ENCODE data around the gene ALPI.

ALPI gene

GRCh38 chr2:232485348-232485756, 29.4 kb downstream of the ALPI start:
- no peak for DNase-seq (ENCODE audit: low read depth)
- H3K4me3 ChIP-seq (ENCODE audit: control insufficient read depth, low read depth, low read length) = no peak overlapping the region
- no peak for TF ChIP-seq CTCF (IDR thresholded peaks at IDR 0.05; ENCODE audit: control insufficient read depth, insufficient read depth, low read depth, low read length, missing control alignments)

- DNase-seq (ENCODE audit: low read depth) = no peak
- no peak overlapping the region for H3K4me3 ChIP-seq (ENCODE audit: control insufficient read depth, low read depth, low read length)
- no peak for TF ChIP-seq CTCF (IDR thresholded peaks at IDR 0.05; ENCODE audit: control insufficient read depth, insufficient read depth, low read depth, low read length, missing control alignments)
Observed at GRCh38 chr2:232485757-232486557, 30.0 kb downstream of the ALPI start.

- no peak for DNase-seq (ENCODE audit: low read depth)
- no peak overlapping the region for H3K4me3 ChIP-seq (ENCODE audit: control insufficient read depth, low read depth, low read length)
- no peak for TF ChIP-seq CTCF (IDR thresholded peaks at IDR 0.05; ENCODE audit: control insufficient read depth, insufficient read depth, low read depth, low read length, missing control alignments)
Observed at GRCh38 chr2:232486558-232487384, 30.8 kb downstream of the ALPI start.

GRCh38 chr2:232487385-232488096, 31.6 kb downstream of the ALPI start, which contains the start of gene ECEL1:
Gene ECEL1 (minus strand): TSS chr2:232487834. CDS start chr2:232486653, 1,181 bp downstream.
- no peak within 1 kb of the TSS for H3K4me3 ChIP-seq (ENCODE audit: control insufficient read depth, low read depth, low read length)
- no peak for TF ChIP-seq CTCF (IDR thresholded peaks at IDR 0.05; ENCODE audit: control insufficient read depth, insufficient read depth, low read depth, low read length, missing control alignments)
- DNase-seq (ENCODE audit: low read depth) = no peak

- no peak for DNase-seq (ENCODE audit: low read depth)
- TF ChIP-seq CTCF (IDR thresholded peaks at IDR 0.05; ENCODE audit: control insufficient read depth, insufficient read depth, low read depth, low read length, missing control alignments) = no peak
- no peak overlapping the region for H3K4me3 ChIP-seq (ENCODE audit: control insufficient read depth, low read depth, low read length)
Observed at GRCh38 chr2:232488097-232488711, 32.3 kb downstream of the ALPI start.

Data from AG09309 (cell line).